ENCODE results near the gene DHX34. TPM values are rescaled to one million over a fixed set of nuclear protein-coding genes. Genes with fewer than 3 reads are reported as not detected.

Gene DHX34
- total and polyA plus RNA-seq, 9 of the 15 experiments (the other 6 are each of a cell fraction or from before 2014, with no cell fraction given) = 0.36 to 42.0 (median 15.0) TPM

GRCh38 chr19:47330466-47330869 lies 18.6 kb upstream of the DHX34 start:
- FAIRE-seq = no peak
- no TSS peak for BruUV-seq (replicated peaks)
- POLR2A ChIA-PET = interaction anchor here (1.0 to 1.4 kb wide), 3 partner anchors 13 to 15 kb away, joined by 3 to 5 read pairs (median 3); no protein-coding TSS in a partner anchor

DNA sequence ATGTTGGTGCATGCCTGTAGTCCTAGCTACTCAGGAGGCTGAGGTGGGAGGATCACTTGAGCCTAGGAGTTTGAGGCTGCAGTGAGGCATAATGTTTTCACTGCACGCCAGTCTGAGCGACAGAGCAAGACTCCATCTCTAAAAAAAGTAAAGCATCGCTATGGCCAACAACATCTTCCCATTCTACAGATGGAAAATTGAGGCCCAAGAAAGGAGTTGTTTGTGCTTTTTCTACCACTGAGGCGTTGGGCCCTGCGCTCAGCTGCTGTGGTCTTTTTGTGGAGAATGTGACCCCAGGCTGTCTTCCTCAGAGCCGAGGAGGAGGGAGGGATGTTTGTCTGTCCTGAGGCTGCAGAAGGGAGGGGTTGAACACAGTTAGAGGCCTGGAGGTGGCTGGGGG lies 17.6 kb upstream of the DHX34 start:
- Histone ChIP-seq H3K9me1 (ENCODE audit: control insufficient read depth, insufficient read depth, low read length) (no peaks in the 10 kb centered on the region), H3K27ac (ENCODE audit: extremely low read depth, low read depth, low read length) (no peak overlapping the region), H3K9me3 (replicated peaks; ENCODE audit: control insufficient read depth, insufficient read depth, low read depth, low read length) (no peaks in the 10 kb centered on the region), H3K36me3 (ENCODE audit: control insufficient read depth, insufficient read depth, low read length) (no peaks in the 10 kb centered on the region), H3K79me2 (ENCODE audit: control insufficient read depth, insufficient read depth, low read length) (no peaks in the 10 kb centered on the region), H3K4me1 (replicated peaks in 1 of 2; ENCODE audit: control insufficient read depth in 2 of 2, insufficient read depth in 2 of 2, low read length in 2 of 2) (peaks cover 36 to 41% of the 10 kb centered on the region in 2 experiments), H3K9ac (ENCODE audit: insufficient read depth in 1 of 2, low read depth in 2 of 2, low read length in 2 of 2) (peak overlapping the region in 1 of 2 experiments; percentile 70; a peak in 2 of 4 replicates), H3K4me2 (ENCODE audit: insufficient read depth, low read length) (no peak overlapping the region), H4K20me1 (replicated peaks; ENCODE audit: control insufficient read depth, insufficient read depth, low read length) (no peaks in the 10 kb centered on the region), H3K4me3 (no peak overlapping the region), H3K27me3 (ENCODE audit: control insufficient read depth in 2 of 2, insufficient read depth in 2 of 2, low read length in 2 of 2) (no peaks in the 10 kb centered on the region), H2AFZ (ENCODE audit: low read depth, low read length) (peak overlapping the region; percentile 11; the same call in 1 of the 2 replicates)
- no peak for ATAC-seq
- WGBS (ENCODE audit: insufficient coverage, low coverage, missing lambda C conversion rate) = 80% methylated on average over 6 of the region's 6 CpGs
- no peak for DNase-seq (ENCODE audit: extremely low read depth in 1 of 4, low spot score in 3 of 4)
- intact Hi-C loops (cut with micrococcal nuclease) = no loop called here
- CTCF ChIA-PET (ENCODE audit: low intra/inter-chr PET ratio) = no interaction called here
- in situ Hi-C loops (cut with MboI) = no loop called here
- no peak for FAIRE-seq
- BruUV-seq (replicated peaks) = no TSS peak
- POLR2A ChIA-PET = interaction anchor here (1.0 to 1.4 kb wide), 2 partner anchors 14 to 16 kb away, joined by 3 read pairs; no protein-coding TSS in a partner anchor
- TF ChIP-seq ADNP (tag; IDR thresholded peaks at IDR 0.05) (peak; percentile 75), ZSCAN32 (CRISPR knock-in tag; IDR thresholded peaks at IDR 0.05) (no peak), KDM1A (IDR thresholded peaks at IDR 0.05) (peak; percentile 61 to 80), SNRNP70 (optimal IDR thresholded peaks at IDR 0.05; ENCODE audit: low read depth, low read length) (no peak), BCOR (IDR thresholded peaks at IDR 0.05) (peak; percentile 94), HDAC1 (IDR thresholded peaks at IDR 0.05) (0 out of 4 replicates have a peak, but pooled peaks of 1 of the 2 experiments have one; percentile 13), ZNF121 (CRISPR knock-in tag; conservative IDR thresholded peaks at IDR 0.05) (0 out of 2 replicates have a peak, but pooled peaks have one; percentile 16)
- TF ChIP-seq, protein P1, sequence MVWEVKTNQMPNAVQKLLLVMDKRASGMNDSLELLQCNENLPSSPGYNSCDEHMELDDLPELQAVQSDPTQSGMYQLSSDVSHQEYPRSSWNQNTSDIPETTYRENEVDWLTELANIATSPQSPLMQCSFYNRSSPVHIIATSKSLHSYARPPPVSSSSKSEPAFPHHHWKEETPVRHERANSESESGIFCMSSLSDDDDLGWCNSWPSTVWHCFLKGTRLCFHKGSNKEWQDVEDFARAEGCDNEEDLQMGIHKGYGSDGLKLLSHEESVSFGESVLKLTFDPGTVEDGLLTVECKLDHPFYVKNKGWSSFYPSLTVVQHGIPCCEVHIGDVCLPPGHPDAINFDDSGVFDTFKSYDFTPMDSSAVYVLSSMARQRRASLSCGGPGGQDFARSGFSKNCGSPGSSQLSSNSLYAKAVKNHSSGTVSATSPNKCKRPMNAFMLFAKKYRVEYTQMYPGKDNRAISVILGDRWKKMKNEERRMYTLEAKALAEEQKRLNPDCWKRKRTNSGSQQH (CRISPR knock-in tag; IDR thresholded peaks at IDR 0.05) = no peak
- TF ChIP-seq, protein P2, sequence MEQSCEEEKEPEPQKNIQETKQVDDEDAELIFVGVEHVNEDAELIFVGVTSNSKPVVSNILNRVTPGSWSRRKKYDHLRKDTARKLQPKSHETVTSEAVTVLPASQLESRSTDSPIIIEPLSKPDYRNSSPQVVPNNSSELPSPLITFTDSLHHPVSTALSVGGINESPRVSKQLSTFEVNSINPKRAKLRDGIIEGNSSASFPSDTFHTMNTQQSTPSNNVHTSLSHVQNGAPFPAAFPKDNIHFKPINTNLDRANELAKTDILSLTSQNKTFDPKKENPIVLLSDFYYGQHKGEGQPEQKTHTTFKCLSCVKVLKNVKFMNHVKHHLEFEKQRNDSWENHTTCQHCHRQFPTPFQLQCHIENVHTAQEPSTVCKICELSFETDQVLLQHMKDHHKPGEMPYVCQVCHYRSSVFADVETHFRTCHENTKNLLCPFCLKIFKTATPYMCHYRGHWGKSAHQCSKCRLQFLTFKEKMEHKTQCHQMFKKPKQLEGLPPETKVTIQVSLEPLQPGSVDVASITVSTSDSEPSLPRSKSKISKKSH (CRISPR knock-in tag; IDR thresholded peaks at IDR 0.05) = no peak
- TF ChIP-seq, protein P3, sequence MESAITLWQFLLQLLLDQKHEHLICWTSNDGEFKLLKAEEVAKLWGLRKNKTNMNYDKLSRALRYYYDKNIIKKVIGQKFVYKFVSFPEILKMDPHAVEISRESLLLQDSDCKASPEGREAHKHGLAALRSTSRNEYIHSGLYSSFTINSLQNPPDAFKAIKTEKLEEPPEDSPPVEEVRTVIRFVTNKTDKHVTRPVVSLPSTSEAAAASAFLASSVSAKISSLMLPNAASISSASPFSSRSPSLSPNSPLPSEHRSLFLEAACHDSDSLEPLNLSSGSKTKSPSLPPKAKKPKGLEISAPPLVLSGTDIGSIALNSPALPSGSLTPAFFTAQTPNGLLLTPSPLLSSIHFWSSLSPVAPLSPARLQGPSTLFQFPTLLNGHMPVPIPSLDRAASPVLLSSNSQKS (CRISPR knock-in tag; IDR thresholded peaks at IDR 0.05) = no peak

More at GRCh38 chr19:47330466-47330869, 18.6 kb upstream of the DHX34 start:
- CTCF ChIA-PET (ENCODE audit: low intra/inter-chr PET ratio) = no interaction called here
- Histone ChIP-seq H3K27ac (ENCODE audit: extremely low read depth, low read depth, low read length) (peak overlapping the region; percentile 63; the same call in 2 of the 3 replicates), H3K36me3 (ENCODE audit: control insufficient read depth, insufficient read depth, low read length) (no peaks in the 10 kb centered on the region), H3K9me3 (replicated peaks; ENCODE audit: control insufficient read depth, insufficient read depth, low read depth, low read length) (no peaks in the 10 kb centered on the region), H3K79me2 (ENCODE audit: control insufficient read depth, insufficient read depth, low read length) (no peaks in the 10 kb centered on the region), H3K4me3 (no peak overlapping the region), H2AFZ (ENCODE audit: low read depth, low read length) (peak overlapping the region; percentile 93), H4K20me1 (replicated peaks; ENCODE audit: control insufficient read depth, insufficient read depth, low read length) (no peaks in the 10 kb centered on the region), H3K27me3 (ENCODE audit: control insufficient read depth in 2 of 2, insufficient read depth in 2 of 2, low read length in 2 of 2) (no peaks in the 10 kb centered on the region), H3K9ac (ENCODE audit: insufficient read depth in 1 of 2, low read depth in 2 of 2, low read length in 2 of 2) (peak overlapping the region; percentile 51 to 87; a peak in 3 of 4 replicates), H3K4me2 (ENCODE audit: insufficient read depth, low read length) (peak overlapping the region; percentile 43; the same call in 1 of the 2 replicates), H3K9me1 (ENCODE audit: control insufficient read depth, insufficient read depth, low read length) (no peaks in the 10 kb centered on the region), H3K4me1 (replicated peaks in 1 of 2; ENCODE audit: control insufficient read depth in 2 of 2, insufficient read depth in 2 of 2, low read length in 2 of 2) (peaks cover 30 to 35% of the 10 kb centered on the region in 2 experiments; a peak in 4 of 5 replicates)
- DNase-seq (ENCODE audit: extremely low read depth in 1 of 4, low spot score in 3 of 4) = no peak
- intact Hi-C loops (cut with micrococcal nuclease) = no loop called here
- in situ Hi-C loops (cut with MboI) = no loop called here
- no peak; the same call in 2 of the 3 replicates for ATAC-seq
- 57% methylated on average over 9 of the region's 9 CpGs for WGBS (ENCODE audit: insufficient coverage, low coverage, missing lambda C conversion rate)
- TF ChIP-seq NRF1 (conservative IDR thresholded peaks at IDR 0.05 in 1 of 2, IDR thresholded peaks at IDR 0.05 in 1 of 2) (0 out of 4 replicates have a peak, but pooled peaks of 1 of the 2 experiments have one; percentile 2), TCF7 (IDR thresholded peaks at IDR 0.05; ENCODE audit: borderline replicate concordance) (no peak), MED1 (CRISPR knock-in tag; IDR thresholded peaks at IDR 0.05; ENCODE audit: borderline replicate concordance) (no peak), SPI1 (IDR thresholded peaks at IDR 0.05; ENCODE audit: borderline replicate concordance, low read depth, low read length) (peak; percentile 85), NFIC (IDR thresholded peaks at IDR 0.05) (no peak), TAF7 (tag; IDR thresholded peaks at IDR 0.05) (no peak)
